Activated CD4-positive, alpha-beta T cell treated with anti-CD3 and anti-CD28 coated beads for 1 hour (primary cell): ENCODE results near the gene TMEM54.

ENCODE experiments used
- DNase-seq: peaks from one replicate; pipeline ENCODE4 v3.0.0-alpha.2; 2020

TMEM54 gene

DNA sequence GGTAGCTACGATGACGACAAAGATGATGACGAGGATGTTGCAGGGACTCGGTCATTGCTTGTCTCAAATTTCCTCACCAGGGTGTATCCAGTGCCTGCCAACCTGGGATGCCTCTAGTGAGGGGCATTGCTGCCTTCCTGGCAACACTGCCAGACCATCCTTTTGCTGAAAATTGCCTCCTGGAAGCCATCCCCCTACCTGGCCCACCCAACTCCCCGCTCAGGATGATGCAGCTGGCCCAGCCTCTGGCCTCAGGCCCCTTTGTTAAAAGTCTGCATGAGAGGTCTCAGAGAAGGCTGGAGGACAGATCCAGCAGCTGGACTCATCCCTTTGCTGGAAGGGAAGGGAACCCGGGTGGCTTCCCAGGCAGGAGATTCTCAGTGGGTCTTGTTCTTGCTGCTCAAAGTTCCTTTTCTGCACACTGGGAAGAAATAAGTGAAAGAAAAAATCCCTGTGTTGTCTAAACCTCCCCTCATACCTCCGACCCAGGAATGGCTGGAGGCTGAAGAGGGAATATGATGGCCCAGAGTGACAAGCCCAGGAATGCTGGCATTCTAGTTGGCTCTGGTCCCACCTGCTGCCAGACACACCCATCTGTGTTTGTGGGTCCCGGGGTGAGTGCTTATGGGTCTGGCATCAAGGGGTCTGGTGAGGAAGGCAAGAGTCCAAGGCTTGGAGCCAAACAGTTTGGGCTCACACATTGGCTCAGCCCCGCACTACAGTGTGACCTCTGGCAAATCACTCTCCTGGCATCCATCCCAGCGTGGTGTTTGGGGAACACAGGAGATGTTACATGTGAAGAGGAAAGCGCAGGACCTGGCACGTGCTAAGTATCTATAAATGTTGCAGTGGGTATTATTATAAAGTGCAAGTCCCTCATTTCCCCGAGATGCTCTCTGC is 23.7 kb downstream of the TMEM54 start:
- no peak for DNase-seq

DNA sequence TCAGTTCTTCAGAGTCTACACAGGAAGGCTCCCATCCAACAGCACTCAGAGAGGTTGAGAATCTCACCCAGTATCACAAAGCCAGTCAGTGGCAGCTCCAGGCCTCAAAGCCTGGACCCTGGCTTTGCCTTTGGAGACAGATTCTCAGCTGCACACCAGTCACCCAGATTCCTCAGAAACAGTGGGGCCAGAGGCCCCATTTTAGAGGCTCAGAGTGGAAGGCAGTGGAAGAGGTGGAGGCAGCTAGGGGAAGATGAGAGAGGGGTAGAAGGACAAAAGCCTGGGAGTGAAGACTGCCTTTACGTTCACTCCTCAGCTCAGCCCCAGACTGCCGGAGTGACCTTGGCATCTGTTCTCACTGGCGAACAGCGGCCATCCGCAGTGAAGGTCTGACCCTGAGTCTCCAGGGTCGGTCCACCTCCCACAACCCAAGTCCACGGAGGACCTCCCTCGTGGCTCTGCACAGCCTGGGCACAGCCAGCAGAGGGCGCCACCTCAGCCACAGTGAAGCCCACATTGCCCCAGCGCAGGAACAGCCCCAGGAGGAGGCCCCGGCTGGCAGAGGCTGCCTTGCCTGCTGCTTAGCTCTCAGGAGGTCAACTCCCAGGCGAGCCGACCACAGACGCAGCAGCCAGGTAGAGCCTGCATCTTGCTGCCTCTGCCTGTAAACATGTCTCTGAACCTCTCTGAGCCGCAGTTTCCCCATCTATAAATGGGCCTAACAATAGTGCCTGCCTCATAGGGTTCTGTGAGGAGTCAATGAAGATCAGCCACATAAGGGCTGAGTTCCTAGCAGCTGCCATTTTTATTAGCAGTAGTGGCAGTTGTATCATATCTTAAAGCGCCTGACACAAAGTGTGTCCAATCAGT is 24.6 kb downstream of the TMEM54 start:
- DNase-seq: no peak

- no peak for DNase-seq
Observed at GRCh38 chr1:32874860-32875752, 26.1 kb downstream of the TMEM54 start.

GRCh38 chr1:32873484-32873883 is 27.7 kb downstream of the TMEM54 start:
- no peak for DNase-seq

DNA sequence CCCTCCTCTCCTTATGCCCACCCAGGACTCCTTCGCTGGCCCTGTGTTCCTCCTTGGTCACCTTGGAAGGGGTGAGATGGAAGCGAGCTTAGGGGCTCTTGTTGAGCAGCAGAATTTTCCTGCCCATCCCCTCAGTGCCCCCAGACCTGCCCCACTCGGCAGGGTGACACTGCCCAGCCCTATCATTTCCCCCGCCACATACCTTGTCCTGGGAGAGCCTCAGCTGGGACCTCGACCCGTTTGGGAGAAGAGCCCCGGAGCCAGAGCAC is 29.1 kb downstream of the TMEM54 start:
- DNase-seq: no peak

DNA sequence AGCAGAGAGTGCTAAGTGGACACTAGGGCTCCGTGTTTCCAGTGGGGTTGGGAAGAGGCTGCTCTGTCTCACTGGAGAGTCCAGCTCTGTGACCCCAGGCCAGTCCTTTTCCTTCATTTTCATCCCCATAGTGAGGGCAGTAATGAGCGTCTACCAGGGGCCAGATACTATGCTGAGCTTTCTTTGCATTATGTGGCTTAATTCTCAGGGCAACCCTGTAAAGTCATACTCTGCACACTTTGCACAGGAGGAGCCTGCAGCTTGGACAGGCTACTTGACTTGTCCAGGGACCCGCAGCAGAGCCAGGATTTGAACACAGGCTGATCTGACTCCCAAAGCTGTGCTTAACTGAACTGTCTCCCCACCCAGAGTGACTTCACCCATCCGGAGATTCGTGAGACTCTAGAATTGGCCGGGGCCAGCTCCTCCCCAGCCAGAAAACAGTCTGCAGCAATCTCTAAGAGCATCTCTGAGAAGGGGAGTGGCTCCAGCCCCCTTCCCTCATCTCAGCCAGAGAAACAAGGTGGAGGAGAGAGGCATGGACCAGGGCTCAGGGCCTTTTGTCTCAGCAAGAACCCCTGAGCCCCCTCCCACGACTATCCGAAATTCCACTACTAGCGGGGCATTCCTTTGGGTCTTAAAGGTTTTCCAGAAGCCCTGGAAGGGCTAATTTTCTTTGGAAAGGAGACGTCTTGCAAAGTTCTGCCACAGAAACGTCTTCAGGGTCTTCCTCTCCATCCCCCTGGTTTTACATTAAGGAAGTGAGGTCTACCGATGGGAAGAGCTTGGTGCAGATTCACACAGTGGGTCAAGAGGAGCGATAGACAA is 29.6 kb downstream of the TMEM54 start:
- no peak for DNase-seq

DNA sequence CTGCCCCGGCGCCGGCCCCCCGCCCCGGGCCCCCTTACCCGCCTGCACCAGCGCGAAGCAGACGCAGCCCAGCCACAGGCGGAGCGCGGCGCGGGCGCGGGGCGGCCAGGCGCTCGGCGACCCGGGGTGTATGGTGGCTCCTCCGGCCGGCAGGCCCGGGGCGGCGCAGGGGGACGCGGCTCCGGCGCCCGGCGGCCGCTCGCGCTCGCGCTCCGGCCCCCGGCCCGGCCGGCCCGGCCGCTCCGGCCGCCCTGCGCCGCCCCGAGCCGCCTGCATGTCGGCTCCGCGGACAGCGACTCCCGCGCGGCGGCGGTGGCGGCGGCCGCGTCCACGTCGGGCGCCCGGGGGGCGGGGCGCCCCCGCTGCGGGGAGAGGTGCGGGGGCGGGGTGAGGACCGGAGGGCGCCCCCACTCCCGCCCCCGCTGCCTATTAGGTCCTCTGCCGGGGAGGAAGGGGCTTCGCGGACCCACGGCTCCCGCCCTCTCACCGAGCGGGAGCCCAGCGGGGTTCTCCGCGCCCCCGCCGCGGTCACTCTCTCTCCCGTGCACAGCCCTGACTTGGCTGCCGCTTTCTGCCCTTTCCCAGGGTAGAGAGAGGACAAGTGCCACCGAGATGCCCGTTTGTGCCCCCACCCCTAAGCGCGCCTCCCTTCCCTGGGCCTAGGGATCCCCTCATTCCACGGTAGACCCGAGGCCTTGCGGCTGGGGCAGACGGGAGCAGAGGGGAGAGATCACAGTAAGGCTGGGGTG is 30.4 kb downstream of the TMEM54 start, which contains the start of gene FNDC5:
Gene FNDC5, minus strand, starts transcription at position 298 of the 749 bp plus-strand sequence.
- no peak for DNase-seq

GRCh38 chr1:32869923-32870614 is 31.1 kb downstream of the TMEM54 start:
- DNase-seq: no peak

- DNase-seq: no peak
Observed at GRCh38 chr1:32868806-32869455, 32.3 kb downstream of the TMEM54 start.

DNA sequence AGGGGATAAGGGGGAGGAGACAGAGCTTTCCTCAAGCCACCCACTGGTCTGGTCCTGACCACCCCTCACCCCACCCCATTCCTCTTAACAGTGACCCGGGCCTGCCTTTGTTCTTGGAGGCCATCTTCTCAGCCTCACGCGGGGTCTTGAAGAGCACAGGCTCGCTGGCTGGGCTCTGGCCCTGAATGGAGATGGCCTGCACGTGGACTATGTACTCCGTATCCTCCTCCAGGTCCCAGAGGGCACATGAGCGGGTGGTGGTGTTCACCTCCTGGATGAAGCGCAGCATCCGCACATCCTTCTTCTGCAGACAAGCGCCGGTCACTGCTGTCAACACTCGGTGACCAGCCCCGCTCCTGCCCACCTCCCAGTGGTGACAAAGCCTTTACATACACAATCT is 33.1 kb downstream of the TMEM54 start:
- no peak for DNase-seq

- no peak for DNase-seq
Observed at GRCh38 chr1:32867671-32868070, 33.5 kb downstream of the TMEM54 start.

DNA sequence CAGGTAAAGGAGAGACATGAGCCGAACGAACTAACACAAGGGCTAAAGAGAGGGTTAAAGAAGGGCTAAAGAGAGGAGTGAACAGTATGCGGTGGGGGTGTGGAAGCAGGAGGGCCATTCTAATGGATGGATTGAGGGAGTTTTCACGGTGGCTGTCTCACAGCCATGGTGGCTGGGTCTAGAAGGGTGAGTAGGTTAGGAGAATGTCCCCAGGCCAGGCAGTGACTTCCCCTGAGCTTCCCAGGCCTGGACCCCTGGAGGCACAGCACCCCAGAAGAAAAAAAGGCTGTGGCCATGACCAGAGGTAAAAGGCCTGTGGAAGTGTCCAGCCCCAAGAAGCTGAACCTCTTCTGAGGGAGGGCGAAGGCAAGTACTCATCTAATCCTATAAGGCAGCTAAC is 34.0 kb downstream of the TMEM54 start:
- DNase-seq: no peak

- no peak for DNase-seq
Observed at GRCh38 chr1:32865639-32866405, 35.4 kb downstream of the TMEM54 start.

GRCh38 chr1:32864375-32865019 is 36.7 kb downstream of the TMEM54 start:
- no peak for DNase-seq

DNA sequence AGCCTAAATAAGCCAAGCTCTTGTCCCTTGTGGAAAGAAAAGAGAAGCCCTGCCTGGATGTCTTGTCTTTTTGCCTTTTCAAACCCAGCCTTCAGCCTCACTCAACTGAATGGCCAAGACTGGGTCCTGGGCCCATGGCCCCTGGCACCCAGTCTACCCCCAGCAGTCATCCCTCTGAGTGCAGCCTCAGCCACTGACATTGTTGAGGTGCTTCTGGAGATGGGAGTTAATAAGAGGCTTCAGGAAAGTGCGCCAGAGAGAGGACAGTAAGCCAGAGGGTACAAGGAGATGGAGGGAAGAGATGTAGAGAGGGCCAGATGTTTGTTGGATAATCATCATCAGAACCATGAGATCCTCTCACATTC is 37.3 kb downstream of the TMEM54 start:
- DNase-seq: no peak

DNA sequence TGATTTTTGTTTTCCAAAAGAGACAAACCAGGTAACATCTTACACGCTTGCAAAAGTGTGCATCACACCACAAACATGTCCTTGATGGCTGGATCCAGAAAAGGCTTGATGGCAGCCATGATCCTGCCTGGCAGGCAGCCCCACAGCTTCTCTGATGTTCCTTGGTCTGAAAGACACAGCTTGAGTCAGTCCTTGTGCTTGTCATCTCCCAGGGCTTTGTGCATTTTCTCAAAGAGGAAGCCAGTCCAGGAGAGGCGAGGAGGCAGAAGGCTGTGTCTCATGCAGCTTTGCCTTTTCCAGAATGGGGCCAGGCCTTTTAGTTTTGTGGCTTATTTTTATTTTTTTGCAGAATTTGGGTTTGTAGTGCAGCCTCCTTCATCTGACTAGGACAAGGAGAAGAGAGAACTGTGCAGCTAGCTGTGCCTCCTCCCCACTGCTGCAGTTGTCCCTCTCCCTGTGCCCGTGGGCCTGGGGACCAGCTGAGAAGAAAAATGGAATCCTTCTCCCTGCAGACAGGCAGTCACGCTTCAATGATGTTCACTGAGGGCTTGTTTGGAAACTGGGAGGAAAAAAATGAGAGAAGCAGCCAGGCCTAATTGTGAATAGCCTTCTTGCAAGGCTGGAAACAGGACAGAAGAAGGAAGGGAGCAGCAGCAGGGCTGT is 37.8 kb downstream of the TMEM54 start:
- DNase-seq: no peak

DNA sequence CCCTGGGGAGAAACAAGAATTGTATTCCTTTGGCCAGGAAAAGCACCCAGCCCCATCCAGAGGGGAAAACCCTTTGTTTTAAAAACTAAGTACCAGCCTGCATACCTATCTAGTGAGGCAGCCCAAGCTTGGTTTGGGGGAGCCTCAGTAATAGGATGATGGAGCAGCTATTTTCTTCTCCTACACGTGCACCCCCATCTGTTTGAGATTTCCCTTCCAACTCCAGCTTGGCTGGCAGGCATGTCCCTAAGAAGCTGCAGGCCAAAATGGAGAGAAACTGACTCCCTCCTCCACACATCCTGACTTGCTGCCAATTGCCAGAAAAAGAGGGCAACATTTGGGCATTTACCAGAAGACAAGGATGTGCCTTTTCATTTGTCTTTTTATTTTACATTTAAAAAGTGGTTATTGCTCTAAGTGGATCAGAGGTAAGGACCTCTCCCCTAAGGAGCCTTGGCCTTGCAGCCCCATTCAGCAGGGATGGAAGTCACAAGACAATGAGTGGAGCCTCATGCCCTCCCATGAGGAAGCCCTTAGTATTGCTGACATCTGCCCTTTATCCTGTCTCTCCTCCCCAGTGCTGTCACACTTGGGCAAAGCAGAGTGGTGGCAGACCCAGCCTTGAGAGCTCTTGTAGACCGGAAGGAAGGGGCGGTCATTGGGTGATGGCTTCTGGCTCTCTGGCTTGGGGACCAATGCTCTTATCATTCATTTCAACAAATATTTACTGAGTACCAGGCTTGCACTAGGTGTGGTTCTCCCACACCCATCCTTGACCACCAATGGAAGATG is 39.1 kb downstream of the TMEM54 start:
- DNase-seq: no peak

- DNase-seq: no peak
Observed at GRCh38 chr1:32860566-32860965, 40.6 kb downstream of the TMEM54 start.
